NCI-H345 (cell line): Measurements from ENCODE around the gene SPARC.
"Not testable (repeated sequence)": the region's sequence is repeated elsewhere in the genome, so short reads cannot be mapped to it uniquely, and the experiment has no call there.

Experiments
- DNase-seq: peaks from one replicate; lab custom pipeline; 2025; lab: John Stamatoyannopoulos, UW

SPARC gene, protein sequence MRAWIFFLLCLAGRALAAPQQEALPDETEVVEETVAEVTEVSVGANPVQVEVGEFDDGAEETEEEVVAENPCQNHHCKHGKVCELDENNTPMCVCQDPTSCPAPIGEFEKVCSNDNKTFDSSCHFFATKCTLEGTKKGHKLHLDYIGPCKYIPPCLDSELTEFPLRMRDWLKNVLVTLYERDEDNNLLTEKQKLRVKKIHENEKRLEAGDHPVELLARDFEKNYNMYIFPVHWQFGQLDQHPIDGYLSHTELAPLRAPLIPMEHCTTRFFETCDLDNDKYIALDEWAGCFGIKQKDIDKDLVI

DNA sequence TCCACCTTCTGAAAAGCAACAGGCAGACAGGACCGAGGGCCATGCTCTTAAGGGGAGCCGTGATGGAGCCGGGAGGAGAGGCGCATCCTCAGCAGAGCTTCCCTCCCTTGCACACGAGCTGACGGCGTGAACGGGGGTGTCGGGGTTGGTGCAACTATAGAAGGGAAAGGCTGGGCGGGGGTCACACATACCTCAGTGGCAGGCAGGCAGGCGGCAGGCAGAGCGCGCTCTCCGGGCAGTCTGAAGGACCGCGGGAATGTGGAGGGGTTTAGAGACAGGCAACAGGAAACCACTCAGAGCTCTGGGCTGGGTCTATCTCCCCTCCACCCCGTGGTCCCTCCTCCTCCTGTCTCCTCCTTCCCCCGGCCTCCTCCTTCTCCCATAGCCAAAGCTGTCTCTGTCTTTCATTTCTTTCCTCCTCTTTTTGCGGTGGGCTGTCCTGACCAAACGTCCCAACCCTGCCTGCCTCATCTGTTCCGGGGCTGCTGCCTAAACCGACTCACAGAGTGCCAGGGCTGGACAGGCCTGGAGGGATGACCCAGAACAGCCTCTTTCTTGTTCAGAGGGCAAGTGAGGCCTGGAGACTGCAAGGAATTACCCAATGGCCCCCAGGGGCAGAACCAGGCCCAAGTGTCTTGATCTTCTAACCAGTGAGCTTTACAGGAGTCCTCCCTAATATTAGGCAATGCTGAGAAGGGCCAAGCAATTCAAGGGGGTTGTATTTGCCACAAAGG is at the start of gene SPARC:
SPARC (minus strand) TSS at position 242 of the 734 bp plus-strand sequence. CDS start 10,727 bp downstream, outside the sequence.
- no peak for DNase-seq

DNA sequence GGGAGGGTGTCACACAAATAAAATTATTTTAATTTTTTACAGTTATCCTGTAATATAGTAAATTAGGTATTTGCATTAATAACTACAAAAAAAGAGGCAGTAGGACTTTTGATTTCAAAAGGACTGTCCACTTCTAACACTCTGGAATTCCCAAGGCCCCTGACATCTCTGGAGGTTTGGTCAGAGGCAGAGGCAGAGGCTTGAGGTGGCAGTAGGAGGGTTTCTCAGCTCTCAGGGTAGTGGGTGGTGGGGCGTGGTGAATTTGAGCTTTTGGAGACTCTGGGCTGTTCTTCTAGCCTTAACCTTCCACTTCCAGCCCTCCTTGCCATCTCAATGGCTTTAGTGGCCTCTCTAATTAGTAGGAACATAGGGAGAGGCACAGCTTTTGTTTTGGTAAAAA is 48.9 kb upstream of the SPARC start:
- no peak for DNase-seq

DNA sequence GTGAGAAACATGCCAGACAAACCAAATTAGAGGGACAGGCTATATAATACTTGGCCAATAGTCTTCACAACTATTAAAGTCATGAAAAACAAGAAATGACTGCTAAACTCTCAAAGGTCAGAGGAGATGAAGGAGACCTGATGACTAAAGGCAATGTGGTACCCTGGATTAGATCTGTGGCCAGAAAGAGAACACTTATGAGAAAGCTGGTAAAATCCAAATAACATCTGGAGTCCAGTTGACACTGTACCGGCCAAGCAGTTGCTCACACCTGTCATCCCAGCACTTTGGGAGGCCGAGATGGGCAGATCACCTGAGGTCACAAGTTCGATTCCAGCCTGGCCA is 47.3 kb upstream of the SPARC start:
- DNase-seq, result no peak

DNA sequence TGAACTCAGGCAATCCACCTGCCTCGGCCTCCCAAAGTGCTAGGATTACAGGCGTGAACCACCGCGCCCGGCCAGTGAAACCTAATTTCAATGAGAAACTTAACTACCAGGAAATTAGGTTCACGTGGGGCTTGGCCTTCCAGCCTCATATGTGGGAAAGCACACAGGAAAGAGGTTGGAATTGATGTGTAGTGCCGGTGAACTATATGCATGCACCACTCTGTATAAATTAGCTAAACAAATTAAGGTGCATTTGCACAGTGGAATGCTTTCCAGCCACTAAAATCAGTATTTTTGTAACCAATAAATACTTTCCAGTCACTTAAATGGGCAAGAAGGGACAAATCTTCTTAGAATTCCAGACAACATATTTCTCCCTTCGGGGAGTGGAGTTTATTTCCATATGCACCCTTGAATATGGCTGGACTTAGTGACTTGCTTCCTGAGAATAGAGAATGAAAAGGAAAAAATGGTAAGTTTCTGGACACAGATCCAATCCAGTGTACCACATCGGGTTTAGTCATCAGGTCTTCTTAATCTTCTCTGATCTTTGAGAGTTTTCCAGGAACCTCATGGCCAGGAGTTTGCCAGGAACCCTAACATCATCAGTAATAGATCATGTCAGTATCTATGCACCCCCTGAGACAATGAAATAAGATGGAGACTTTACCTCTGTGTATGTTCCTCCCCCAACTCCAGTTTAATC is 46.8 kb upstream of the SPARC start:
- no peak for DNase-seq

DNA sequence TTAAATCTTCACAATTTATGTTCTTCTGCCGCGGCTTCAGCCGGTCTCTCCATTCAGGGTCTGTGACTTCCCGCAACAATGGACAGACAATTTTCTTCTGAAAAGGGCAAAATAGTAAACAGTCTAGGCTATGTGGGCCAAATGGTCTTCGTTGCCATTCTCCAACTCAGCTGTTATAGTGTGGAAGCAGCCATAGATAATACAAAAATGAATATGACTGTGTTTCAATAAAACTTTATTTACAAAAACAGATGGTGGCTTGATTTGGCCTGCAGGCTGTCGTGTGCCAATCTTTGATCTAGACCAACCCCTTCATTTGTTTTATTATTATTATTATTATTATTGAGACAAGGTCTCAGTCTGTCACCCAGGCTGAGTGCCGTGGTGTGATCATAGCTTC is 43.7 kb upstream of the SPARC start:
- DNase-seq, result no peak

DNA sequence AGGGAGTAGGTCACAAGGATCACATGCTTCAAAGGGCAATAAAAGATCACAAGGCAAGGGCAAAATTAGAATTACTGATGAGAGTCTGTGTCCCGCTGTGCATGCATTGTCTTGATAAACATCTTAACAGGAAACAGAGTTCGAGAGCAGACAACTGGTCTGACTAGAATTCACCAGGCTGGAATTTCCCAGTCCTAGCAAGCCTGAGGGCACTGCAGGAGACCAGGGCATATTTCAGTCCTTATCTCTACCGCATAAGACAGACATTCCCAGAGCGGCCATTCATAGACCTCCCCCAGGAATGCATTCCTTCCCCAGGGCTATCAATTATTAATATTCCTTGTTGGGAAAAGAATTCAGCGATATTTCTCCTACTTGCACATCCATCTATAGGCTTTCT is 42.9 kb upstream of the SPARC start:
- DNase-seq, result not testable (repeated sequence)

DNA sequence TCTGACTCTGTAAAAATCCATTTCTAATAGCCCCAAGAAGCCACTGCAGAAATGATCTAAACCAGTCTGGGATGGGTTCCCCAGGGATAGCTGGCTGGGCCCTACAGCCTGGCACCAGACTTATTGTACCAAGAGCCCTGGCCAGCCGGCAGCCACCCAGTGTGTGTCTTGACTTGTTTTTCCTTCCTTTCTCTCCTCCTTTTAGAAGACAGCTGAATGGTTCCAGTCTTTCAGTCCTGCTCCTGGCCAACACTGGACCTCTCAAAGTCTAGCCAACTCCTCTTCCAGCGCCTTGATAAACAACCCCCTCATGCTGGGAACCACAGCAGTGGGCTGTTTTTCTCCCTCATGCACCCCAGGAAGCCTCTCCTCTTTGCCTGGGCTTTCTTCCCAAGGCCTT is 37.6 kb upstream of the SPARC start:
- no peak for DNase-seq

DNA sequence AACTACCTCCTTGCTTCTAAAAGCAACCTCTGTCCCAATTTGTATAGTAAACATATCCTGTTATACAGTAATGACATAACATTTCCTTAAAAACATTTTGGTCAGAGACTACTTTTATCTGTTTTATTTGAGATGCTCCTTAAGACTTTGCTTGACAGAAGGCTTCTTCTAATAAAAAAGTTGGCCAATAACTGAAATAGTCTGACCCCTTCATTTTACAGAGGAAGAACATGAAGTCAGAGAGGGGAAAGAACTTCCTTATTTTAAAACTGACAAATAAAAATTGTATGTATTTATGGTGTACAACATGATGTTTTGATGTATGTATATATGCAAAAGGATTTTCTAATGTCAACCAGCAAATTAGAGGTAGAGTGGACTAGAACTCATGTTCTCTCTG is 35.8 kb upstream of the SPARC start:
- no peak for DNase-seq

DNA sequence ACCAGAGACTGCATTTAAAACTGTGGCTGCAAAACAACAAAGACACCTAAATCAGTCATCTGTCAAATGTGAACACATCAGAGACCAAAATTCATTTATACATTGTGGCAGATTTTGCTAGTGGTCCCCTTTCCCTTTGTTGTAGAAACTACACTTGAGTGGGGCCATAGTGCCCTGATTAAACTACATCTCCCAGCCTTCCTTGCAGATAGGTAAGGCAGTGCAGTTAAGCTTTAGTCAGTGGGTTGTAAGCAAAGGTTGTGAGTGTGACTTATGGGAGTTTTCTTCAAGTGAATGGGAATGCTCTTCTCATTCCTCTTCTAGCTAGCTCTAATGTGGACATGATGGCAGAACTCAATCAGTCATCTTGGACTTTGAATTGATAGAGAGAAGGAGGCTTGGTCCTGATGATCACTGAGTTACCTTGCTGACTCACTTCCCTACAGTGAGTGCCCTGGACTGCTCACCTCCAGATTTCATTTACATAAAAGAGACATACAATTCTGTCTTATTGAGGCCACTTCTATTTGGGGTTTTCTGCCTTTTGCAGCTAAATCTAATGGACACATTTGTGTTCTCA is 35.2 kb upstream of the SPARC start:
- DNase-seq, result no peak

DNA sequence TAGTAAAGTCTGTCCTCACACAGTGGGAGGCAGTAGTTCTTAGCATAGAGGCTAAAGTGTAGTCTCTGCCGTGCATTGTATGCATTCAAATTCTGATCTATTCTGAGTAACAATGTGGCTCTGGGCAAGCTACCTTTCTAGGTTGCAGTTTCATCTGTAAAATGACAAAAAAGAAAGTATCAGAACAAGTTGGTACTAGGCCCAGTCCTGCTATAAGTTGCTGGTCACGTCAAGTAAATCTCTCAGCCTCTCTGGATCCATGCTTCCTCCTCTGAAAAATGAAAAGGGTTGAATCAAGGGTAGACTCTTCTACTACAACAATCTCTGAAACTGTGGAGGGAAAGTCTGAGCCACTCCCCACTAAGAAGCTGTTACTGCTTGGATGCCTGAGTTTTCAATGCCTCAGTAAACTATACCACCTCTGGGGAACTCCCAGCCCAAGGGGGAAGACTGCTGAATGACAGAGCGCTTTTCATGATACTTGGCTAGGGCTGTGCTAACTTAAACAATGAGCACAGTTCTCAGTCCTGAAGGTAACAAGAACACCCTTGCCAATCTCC is 34.5 kb upstream of the SPARC start:
- DNase-seq, result no peak

DNA sequence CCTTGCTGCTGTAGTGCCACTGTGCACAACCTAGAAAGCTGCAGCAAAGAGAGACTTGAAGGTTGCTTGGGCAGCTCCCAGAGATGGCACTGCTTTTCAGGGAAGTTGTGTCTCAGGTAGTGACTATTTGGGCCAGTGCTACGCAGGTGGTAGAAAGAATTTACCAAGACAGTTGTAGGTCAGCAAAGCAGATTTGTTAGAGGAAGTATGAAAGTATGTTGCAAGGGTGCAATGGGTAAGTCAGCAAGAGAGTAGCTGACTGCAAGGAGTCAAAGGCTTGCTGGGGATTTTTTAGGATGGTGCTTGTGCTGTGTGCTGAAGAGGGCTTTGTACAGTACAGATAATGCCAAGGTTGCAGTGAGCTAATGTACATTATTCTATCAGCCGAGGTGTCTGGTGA is 33.5 kb upstream of the SPARC start:
- DNase-seq, result no peak

DNA sequence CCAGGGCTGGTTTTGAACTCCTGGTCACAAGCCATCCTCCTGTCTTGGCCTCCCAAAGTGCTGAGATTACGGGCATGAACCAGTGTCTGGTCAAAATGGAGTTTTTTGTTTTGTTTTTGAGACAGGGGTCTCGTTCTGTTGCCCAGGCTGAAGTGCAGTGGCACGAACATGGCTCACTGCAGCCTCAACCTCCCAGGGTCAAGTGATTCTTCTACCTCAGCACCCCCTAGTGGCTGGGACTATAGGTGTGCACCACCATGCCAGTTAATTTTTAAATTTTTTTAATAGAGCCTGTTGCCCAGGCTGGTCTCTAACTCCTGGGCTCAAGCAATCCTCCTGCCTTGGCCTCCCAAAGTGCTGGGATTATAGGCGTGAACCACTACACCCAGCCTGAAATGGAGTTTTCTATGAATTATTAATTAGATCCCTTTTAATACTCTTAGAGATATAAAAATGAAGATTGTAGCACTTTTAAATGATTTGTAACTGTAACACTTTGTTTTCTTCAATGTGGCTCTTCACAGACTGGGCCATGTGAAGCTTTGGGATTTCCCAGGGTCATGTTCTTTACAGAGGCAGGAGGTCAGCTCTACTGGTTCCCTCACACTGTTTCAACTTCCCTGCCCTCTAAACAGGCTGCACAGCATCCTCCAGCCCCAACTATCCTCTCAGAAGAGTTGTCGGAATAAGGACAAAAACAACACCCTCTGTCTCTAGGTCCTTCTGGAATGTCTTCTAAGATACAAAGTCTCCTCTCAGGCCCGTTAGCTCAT is 32.7 kb upstream of the SPARC start:
- no peak for DNase-seq

DNA sequence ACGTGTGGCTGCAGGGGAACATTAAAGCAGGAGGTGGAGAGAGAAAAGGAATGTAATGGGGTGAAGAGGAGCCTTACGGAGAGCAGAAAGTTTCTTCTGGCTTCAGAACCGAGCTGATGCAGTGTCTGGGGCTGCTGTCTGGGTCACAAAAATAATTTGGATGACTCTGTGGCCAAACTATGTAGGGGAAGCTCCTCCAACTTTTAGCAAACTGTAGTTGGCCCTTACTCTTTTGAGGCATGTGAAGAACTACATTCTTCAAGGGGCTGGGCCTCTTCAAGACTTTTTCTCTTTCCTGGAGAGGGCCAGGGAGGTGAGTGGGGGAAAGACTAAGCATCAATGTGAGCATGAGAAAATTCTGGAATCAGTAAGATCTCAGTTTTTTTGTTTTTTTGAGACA is 31.9 kb upstream of the SPARC start:
- DNase-seq, result no peak

DNA sequence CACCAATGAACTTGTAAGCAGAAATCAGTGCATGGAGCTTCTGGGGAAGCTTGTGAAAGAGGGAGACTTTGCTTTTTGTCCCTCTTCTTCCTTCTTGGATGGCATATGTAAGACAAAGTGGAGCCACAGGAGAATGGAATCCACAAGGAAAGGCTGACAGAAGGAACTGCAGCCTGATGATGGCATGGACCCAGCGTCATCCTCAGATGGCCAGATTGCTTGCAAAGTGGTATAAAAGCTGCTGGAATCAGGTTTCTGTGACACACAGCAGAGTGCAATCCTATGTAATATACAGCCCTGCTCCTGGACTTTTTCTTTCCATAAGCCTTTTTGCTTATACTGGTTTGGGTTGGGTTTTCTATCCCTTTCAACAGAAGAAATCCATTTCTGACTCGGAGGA is 31.4 kb upstream of the SPARC start:
- no peak for DNase-seq

DNA sequence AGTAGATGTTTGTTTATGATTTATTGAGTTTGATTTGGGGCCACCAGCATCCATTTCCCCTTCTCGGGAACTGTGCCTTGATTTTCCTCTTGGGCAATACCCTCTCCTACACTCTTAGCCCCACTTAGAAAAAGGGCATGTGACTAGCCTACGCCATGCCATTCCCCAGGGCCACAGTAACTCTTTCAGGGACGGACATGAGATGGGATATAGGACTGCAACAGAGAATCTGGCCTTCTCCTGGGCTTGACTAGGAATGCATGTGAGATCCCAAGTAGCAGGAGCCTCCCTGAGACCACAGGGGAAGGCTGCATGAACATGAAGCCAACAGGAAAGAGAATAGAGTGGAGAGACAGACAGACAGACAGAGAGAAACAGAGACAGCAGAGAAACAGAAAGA is 30.7 kb upstream of the SPARC start:
- DNase-seq, result no peak

DNA sequence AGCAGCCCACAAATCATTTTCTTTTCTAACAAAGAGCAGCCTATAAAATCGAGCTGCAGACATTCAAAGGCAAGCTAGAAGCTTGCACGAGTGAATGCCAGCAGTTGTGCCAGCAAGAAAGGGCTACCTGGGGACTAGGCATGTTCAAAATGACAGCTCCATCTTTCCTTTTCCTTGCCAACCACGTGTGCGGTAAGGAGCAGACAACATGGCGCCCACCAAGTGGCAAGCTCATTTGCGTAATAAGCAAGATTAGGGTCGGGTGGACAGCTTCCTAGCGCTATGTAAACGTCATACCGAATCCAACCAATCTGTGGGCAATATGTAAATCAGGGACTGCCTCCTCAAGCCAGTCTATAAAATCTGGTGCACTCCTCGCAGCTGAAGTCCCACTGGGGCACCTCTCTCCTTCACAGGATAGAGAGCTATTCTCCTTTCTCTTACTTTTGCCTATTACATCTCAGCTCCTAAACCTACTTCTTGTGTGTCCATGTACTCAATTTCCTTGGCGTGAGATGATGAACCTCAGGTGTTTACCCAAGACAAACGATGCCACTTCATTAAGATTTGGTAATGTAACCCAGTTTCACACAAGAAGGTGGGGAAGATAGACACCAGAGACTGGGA is 22.5 kb upstream of the SPARC start:
- DNase-seq, result no peak

DNA sequence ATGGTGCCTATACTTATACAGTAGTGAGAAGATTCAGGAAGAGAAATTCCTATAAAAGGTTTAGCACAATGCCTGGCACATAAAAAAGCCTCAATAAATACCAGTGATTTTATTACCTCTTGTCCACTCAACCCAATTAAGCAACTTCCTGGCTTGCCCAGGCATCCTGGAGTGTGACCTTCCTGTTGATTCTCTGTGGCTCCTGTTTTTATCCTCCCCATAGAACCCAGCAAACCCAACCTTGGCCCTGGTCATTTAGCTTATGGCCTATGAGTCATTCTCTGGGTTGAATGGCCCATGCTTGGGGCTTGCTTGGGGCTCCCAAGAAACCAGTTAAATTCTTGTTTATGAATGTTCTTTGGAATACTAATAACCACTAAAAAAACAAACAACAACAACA is 21.4 kb upstream of the SPARC start:
- no peak for DNase-seq

DNA sequence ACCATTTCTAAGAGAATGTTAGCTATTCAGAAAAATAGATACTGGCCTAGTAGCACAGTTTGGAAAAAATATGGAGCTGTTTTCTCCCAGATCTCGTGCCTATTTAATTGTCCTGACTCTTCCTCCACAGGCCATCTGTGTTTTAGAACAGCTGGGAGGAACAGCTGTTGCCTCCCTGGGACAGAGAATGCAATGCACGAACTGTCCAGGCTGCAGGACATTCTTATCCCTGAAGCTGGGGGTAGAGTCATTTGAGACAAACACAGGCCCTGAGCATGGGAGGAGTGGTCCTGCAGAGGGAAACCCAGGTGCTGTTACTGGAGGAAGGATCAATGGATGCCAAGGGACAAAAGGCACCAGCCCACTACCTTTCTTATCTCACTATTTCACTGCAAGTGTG is 20.9 kb upstream of the SPARC start:
- no peak for DNase-seq

DNA sequence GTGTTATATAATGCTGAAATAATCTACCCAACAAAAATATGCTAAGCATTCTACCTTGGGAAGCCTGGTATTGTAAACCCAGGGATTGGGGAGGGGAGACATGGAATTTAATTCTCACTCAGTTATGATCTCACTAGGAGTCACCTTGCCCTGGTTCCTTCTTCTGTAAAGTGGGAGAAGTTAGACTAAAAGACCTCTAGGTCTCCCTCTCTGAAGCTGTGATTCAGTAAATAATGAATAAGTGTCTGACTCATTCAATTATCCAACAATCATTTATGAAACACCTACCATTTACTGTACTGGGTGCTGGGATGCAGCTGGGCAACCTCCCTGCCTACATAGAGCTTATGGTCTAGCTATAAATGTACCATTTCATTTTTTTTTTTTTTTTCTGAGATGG is 20.2 kb upstream of the SPARC start:
- DNase-seq, result no peak

DNA sequence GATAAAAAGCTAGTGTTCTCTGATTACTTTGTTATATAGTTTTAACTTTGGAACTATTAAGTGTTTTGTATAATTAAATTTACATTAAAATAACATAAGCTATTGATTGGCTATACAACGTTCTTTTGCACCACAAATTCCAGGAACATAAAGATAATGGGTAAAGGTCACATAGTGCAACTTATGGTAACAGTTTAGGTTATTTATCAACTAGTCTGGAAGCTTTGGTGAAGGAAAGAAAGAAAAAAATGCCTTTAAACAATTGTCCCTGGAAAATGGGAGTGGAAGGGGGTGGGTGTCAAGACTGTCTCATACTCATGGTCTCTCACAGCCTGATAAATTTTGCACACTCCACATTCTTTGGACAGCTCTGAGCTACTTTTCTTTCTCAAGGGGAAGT is 17.1 kb upstream of the SPARC start:
- DNase-seq, result no peak

DNA sequence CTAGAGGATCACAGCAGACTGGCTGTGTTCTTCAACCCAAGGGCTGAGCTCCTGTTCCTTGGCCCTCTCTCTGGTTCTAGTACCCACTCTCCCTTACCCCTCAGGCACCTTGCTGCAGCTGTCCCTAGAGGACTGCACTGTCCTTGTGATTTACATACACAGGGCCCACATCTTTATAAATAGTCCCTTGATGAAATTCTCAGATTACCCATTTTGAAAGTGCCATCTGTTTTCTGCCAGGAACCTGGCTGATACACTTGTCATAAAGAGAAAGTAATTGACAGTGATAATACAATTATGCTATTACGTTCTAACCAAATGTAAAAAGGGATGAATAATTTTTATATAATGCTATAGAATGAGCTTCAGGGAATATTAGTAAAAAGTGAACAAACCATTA is 16.5 kb upstream of the SPARC start:
- DNase-seq, result no peak
